ENCODE measurements around the gene ACADS. TPM values are rescaled to one million over a fixed set of nuclear protein-coding genes. Genes with fewer than 3 reads are reported as not detected.

The ACADS gene
- total RNA-seq, 1 experiment from 2014 or later: 15.9 TPM

DNA sequence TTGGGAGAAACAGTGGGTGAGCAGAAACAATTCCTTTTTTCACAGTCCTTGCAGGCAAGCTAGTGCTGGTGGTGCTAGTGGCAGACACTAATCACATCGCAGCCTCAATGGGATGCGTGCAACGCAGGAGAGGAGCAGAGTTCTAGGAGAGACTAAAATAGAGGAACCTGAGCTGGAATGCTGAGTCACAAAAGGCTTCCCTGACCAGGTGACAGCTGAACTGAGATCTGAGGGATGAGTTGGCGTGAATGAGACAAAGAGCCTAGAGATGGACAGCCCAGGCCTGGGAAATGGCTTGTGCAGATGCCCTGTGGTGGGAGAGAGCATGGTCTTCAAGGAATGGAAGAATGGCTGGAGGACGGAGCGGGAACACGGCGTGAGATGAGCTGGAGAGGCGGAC is 25.8 kb downstream of the ACADS start:
- ATAC-seq (no peak), DNase-seq (ENCODE audit: low read depth, low spot score) (no peak)
- in situ Hi-C loops (cut with HindIII; ENCODE audit: low pct_unique_long_range_greater_than_20kb, low sequenced_read_pairs) (no loop called here), intact Hi-C loops (cut with micrococcal nuclease; ENCODE audit: unreplicated experiment) (loop anchor here (10.0 kb wide), 1 partner anchor 223 kb away; the partner anchor contains the start of gene HNF1A)
- no TSS peak for BruUV-seq (replicated peaks)
- H3K27me3 ChIP-seq (ENCODE audit: control insufficient read depth, insufficient read depth, low read length): no peaks in the 10 kb centered on the region
- no peaks in the 10 kb centered on the region for H3K9me3 ChIP-seq (ENCODE audit: control insufficient read depth, insufficient read depth, low read depth, low read length)
- CTCF ChIA-PET: interaction anchor here (2.0 kb wide), 1 partner anchor 220 kb away, joined by 6 read pairs; no protein-coding TSS in a partner anchor
- H3K4me3 ChIP-seq (ENCODE audit: low read depth in 2 of 2, low read length in 2 of 2): no peak overlapping the region
- POLR2A ChIA-PET: interaction anchor here (0.6 kb wide), 1 partner anchor 13 kb away, joined by 3 read pairs; no protein-coding TSS in a partner anchor
- H3K36me3 ChIP-seq (ENCODE audit: control insufficient read depth, insufficient read depth, low read length): no peaks in the 10 kb centered on the region
- H3K4me1 ChIP-seq (ENCODE audit: control insufficient read depth, insufficient read depth, low read length): no peaks in the 10 kb centered on the region
- TF ChIP-seq SIN3A (IDR thresholded peaks at IDR 0.05; ENCODE audit: borderline replicate concordance, insufficient read depth, low read depth, low read length): no peak
- no peak for TF ChIP-seq POLR2AphosphoS5 (IDR thresholded peaks at IDR 0.05; ENCODE audit: low read depth, low read length)
- TF ChIP-seq, protein P1, sequence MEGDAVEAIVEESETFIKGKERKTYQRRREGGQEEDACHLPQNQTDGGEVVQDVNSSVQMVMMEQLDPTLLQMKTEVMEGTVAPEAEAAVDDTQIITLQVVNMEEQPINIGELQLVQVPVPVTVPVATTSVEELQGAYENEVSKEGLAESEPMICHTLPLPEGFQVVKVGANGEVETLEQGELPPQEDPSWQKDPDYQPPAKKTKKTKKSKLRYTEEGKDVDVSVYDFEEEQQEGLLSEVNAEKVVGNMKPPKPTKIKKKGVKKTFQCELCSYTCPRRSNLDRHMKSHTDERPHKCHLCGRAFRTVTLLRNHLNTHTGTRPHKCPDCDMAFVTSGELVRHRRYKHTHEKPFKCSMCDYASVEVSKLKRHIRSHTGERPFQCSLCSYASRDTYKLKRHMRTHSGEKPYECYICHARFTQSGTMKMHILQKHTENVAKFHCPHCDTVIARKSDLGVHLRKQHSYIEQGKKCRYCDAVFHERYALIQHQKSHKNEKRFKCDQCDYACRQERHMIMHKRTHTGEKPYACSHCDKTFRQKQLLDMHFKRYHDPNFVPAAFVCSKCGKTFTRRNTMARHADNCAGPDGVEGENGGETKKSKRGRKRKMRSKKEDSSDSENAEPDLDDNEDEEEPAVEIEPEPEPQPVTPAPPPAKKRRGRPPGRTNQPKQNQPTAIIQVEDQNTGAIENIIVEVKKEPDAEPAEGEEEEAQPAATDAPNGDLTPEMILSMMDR (IDR thresholded peaks at IDR 0.05): no peak
- TF ChIP-seq, protein P2, sequence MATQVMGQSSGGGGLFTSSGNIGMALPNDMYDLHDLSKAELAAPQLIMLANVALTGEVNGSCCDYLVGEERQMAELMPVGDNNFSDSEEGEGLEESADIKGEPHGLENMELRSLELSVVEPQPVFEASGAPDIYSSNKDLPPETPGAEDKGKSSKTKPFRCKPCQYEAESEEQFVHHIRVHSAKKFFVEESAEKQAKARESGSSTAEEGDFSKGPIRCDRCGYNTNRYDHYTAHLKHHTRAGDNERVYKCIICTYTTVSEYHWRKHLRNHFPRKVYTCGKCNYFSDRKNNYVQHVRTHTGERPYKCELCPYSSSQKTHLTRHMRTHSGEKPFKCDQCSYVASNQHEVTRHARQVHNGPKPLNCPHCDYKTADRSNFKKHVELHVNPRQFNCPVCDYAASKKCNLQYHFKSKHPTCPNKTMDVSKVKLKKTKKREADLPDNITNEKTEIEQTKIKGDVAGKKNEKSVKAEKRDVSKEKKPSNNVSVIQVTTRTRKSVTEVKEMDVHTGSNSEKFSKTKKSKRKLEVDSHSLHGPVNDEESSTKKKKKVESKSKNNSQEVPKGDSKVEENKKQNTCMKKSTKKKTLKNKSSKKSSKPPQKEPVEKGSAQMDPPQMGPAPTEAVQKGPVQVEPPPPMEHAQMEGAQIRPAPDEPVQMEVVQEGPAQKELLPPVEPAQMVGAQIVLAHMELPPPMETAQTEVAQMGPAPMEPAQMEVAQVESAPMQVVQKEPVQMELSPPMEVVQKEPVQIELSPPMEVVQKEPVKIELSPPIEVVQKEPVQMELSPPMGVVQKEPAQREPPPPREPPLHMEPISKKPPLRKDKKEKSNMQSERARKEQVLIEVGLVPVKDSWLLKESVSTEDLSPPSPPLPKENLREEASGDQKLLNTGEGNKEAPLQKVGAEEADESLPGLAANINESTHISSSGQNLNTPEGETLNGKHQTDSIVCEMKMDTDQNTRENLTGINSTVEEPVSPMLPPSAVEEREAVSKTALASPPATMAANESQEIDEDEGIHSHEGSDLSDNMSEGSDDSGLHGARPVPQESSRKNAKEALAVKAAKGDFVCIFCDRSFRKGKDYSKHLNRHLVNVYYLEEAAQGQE (IDR thresholded peaks at IDR 0.05; ENCODE audit: insufficient read depth in 1 of 2, low read depth in 2 of 2, low read length in 1 of 2): no peak
- TF ChIP-seq TCF7L2 (IDR thresholded peaks at IDR 0.05; ENCODE audit: low read depth, low read length): no peak
- no peak overlapping the region for H3K27ac ChIP-seq (ENCODE audit: low read length)

DNA sequence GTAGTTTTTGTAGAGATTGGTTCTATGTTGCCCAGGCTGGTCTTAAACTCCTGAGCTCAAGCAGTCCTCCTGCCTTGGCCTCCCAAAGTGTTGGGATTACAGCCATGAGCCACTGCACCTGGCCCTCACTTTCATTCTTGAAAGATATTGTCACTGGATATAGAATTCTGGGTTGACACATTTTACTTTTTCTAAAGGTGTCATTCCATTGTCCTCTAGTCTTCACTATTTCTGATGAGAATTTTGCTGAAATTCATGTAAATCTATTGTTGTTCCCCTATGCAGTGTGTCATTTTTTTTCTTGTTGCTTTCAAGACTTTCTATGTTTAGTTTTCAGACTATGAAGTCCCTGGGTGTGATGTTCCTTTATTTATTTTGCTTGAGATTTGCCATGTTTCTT is 29.2 kb downstream of the ACADS start:
- intact Hi-C loops (cut with micrococcal nuclease; ENCODE audit: unreplicated experiment): loop anchor here (10.0 kb wide), 1 partner anchor 220 kb away; the partner anchor contains the start of gene HNF1A
- Histone ChIP-seq H3K27me3 (ENCODE audit: control insufficient read depth, insufficient read depth, low read length) (no peaks in the 10 kb centered on the region), H3K4me3 (ENCODE audit: low read depth in 2 of 2, low read length in 2 of 2) (no peak overlapping the region), H3K4me1 (ENCODE audit: control insufficient read depth, insufficient read depth, low read length) (no peaks in the 10 kb centered on the region), H3K36me3 (ENCODE audit: control insufficient read depth, insufficient read depth, low read length) (no peaks in the 10 kb centered on the region), H3K9me3 (ENCODE audit: control insufficient read depth, insufficient read depth, low read depth, low read length) (no peaks in the 10 kb centered on the region), H3K27ac (ENCODE audit: low read length) (no peak overlapping the region)
- no peak for DNase-seq (ENCODE audit: low read depth, low spot score)
- no peak for ATAC-seq
- TF ChIP-seq, protein P2 (IDR thresholded peaks at IDR 0.05; ENCODE audit: insufficient read depth in 1 of 2, low read depth in 2 of 2, low read length in 1 of 2): no peak
- TF ChIP-seq, protein P1 (IDR thresholded peaks at IDR 0.05): no peak
- in situ Hi-C loops (cut with HindIII; ENCODE audit: low pct_unique_long_range_greater_than_20kb, low sequenced_read_pairs): no loop called here
- ChIA-PET CTCF (no interaction called here), POLR2A (no interaction called here)
- no TSS peak for BruUV-seq (replicated peaks)
